Fibroblast of pulmonary artery (primary cell): ENCODE measurements around the gene ABCA2.

Experiments used
- DNase-seq: peaks from one replicate; pipeline ENCODE4 v3.0.0-alpha.2; 2010; ENCODE audit warnings: low read depth
- H3K4me3 ChIP-seq: replicated peaks from 2 replicates; pipeline ENCODE4 v1.5.1; 2011; ENCODE audit warnings: low read depth, mild to moderate bottlenecking, control low read depth, low read length, moderate library complexity
- TF ChIP-seq, protein P1 (sequence below): IDR thresholded peaks from 2 replicates; pipeline ENCODE4 v1.5.1; 2011; ENCODE audit warnings: mild to moderate bottlenecking, control low read depth, low read length, inconsistent platforms; ENCODE audit errors: missing control alignments

Gene ABCA2

DNA sequence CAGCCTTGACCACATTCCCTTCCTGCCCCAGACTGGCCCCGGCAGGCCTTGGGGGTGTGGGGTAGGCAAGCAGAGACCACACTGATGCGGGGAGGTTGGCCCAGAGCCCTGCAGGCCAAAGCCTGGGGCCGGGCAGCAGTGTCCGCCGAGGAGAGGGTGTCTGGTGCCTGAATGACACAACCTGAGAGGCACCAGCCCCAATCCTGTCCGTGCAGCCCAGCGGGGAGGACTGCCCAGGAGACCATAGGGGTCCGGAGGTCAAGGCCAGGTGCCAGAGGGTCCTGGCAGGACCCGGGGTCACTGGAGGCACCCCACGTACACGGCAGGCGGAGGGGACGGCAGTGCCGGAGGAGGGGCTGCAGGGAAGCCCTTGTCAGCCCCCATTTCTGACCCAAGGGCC is 56.3 kb downstream of the ABCA2 start:
- no peak for DNase-seq
- TF ChIP-seq, protein P1, sequence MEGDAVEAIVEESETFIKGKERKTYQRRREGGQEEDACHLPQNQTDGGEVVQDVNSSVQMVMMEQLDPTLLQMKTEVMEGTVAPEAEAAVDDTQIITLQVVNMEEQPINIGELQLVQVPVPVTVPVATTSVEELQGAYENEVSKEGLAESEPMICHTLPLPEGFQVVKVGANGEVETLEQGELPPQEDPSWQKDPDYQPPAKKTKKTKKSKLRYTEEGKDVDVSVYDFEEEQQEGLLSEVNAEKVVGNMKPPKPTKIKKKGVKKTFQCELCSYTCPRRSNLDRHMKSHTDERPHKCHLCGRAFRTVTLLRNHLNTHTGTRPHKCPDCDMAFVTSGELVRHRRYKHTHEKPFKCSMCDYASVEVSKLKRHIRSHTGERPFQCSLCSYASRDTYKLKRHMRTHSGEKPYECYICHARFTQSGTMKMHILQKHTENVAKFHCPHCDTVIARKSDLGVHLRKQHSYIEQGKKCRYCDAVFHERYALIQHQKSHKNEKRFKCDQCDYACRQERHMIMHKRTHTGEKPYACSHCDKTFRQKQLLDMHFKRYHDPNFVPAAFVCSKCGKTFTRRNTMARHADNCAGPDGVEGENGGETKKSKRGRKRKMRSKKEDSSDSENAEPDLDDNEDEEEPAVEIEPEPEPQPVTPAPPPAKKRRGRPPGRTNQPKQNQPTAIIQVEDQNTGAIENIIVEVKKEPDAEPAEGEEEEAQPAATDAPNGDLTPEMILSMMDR: no peak
- H3K4me3 ChIP-seq: no peak overlapping the region

- TF ChIP-seq, protein P1: no peak
- no peak for DNase-seq
- H3K4me3 ChIP-seq: no peak overlapping the region
Measured at GRCh38 chr9:136970361-136970760, 57.7 kb downstream of the ABCA2 start.

- DNase-seq: no peak
- no peak overlapping the region for H3K4me3 ChIP-seq
Measured at GRCh38 chr9:136969774-136970173, 58.3 kb downstream of the ABCA2 start.

DNA sequence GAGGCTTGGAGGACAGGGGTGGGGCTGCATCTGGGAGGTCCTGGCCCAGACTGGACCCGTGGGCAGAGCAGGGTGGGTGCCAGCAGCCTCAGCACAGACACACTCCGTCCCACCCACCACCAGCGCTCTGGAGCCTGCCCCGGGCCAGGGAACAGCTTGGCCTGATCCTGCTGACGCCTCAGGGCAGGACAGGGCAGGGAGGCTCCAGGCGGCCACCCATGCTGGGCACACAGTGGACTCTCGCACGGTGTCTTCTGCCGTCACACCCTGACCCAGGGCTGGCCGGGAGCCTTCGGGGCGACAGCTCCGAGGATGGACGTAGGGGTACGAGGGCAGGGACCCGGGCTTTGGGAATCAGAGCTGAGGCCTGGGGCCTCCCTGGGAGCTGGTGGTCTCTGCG is 58.9 kb downstream of the ABCA2 start:
- no peak overlapping the region for H3K4me3 ChIP-seq
- TF ChIP-seq, protein P1: no peak
- DNase-seq: no peak

More at GRCh38 chr9:136969774-136970173, 58.3 kb downstream of the ABCA2 start:
- TF ChIP-seq, protein P1: no peak

DNA sequence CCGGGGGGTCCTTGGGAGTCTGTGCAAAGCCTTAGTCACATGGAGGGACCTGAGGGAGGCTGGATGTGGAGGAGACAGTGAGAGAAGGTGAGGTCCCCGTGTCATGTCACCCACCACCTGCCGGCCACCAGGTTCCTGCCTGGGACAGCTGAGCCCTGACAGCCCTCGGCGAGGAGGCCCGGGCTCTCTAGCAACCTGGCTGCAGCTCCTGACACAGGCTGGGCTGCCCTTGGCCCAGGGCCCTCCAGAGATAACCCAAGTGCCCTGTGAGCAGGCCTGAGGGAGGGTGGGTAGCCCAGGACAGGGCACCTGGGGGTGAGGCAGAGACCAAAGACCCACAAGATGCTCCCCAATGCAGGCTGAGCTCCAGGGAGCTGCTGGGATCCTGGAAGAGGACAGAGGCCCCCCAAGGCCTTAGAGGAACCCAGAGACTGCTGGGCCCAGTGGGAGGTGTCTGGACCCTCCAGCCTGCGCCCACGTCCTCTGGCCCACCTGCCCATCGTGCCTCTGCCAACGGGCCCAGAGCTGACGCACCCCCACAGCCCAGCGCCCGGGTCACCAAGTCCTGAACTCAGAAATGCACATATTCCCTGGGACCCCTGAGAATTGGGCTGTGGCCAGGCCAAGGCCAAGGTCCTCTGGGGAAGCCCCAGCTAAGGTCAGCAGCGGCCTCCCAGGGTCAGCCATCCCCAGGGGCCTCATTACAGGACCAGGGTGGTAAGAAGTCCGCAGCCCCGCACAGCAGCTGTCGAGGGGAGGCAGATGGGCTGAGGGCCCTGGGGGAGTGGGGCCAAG is 59.5 kb downstream of the ABCA2 start:
- no peak overlapping the region for H3K4me3 ChIP-seq
- TF ChIP-seq, protein P1: no peak
- DNase-seq: no peak

- DNase-seq: no peak
- no peak overlapping the region for H3K4me3 ChIP-seq
- TF ChIP-seq, protein P1: no peak
Measured at GRCh38 chr9:136965771-136966484, 62.1 kb downstream of the ABCA2 start.
